PC-9 (cell line): ENCODE results near the gene HSPA12B. TPM values are rescaled to one million over a fixed set of nuclear protein-coding genes. Genes with fewer than 3 reads are reported as not detected.

Experiments
- BruUV-seq: library from RNA; stranded (reverse); fragments of 400-500 nt; replicated peaks from 2 replicates; lab custom pipeline; 2021; lab: Mats Ljungman, UMichigan
- CTCF ChIA-PET: fragments of 300-600 bp; sonication (Branson Sonifier 250); formaldehyde crosslinking; loops from one replicate; lab custom pipeline; 2022; ENCODE audit warnings: antibody characterized with exemption; lab: Charles Lee
- POLR2A ChIA-PET: fragments of 300-600 bp; sonication (Branson Sonifier 250); formaldehyde crosslinking; loops from one replicate; lab custom pipeline; 2022; ENCODE audit warnings: antibody characterized with exemption; ENCODE audit not compliant: unreplicated experiment; lab: Charles Lee
- DNase-seq, 2 experiments: peaks; one replicate each; pipeline versions ENCODE4 v3.0.0 to v3.0.0-alpha.2; 2015 to 2022; ENCODE audit warnings: mixed read lengths in 1 of 2
- H2AFZ ChIP-seq: fragments of 200-600 bp; sonication (generic); 2 replicates; pipeline ENCODE4 v1.8.1; 2017; ENCODE audit warnings: antibody characterized with exemption
- H3F3A ChIP-seq: fragments of 200-600 bp; sonication (generic); 2 replicates; pipeline ENCODE4 v1.8.1; 2017; ENCODE audit warnings: antibody characterized with exemption, mild to moderate bottlenecking, low read depth; ENCODE audit not compliant: insufficient read depth
- H3K27ac ChIP-seq: fragments of 200-600 bp; sonication (generic); 2 replicates; pipeline ENCODE4 v1.6.1; 2016; ENCODE audit warnings: mixed run types
- H3K27me3 ChIP-seq: fragments of 200-600 bp; sonication (generic); 2 replicates; pipeline ENCODE4 v1.6.1; 2016; ENCODE audit warnings: low read depth, mixed run types; ENCODE audit not compliant: insufficient read depth
- H3K36me3 ChIP-seq: fragments of 200-600 bp; sonication (generic); 2 replicates; pipeline ENCODE4 v1.6.1; 2016; ENCODE audit warnings: low read depth, mixed run types
- H3K4me1 ChIP-seq: fragments of 200-600 bp; sonication (generic); replicated peaks from 2 replicates; pipeline ENCODE4 v1.6.1; 2016; ENCODE audit warnings: mixed run types; ENCODE audit not compliant: insufficient read depth
- H3K4me2 ChIP-seq: fragments of 200-600 bp; sonication (generic); 2 replicates; pipeline ENCODE4 v1.6.1; 2017; ENCODE audit warnings: mixed run types
- H3K4me3 ChIP-seq: fragments of 200-600 bp; sonication (generic); 2 replicates; pipeline ENCODE4 v1.6.1; 2016; ENCODE audit warnings: mixed run types
- H3K79me2 ChIP-seq: fragments of 200-600 bp; sonication (generic); 2 replicates; pipeline ENCODE4 v1.6.1; 2017; ENCODE audit warnings: low read depth, mixed run types
- H3K9me2 ChIP-seq: fragments of 200-600 bp; sonication (generic); 2 replicates; pipeline ENCODE4 v1.8.1; 2017; ENCODE audit warnings: mild to moderate bottlenecking; ENCODE audit not compliant: insufficient read depth
- H3K9me3 ChIP-seq: fragments of 200-600 bp; sonication (generic); 2 replicates; pipeline ENCODE4 v1.8.1; 2016; ENCODE audit warnings: low read depth; ENCODE audit not compliant: insufficient read depth
- H4K20me1 ChIP-seq: fragments of 200-600 bp; sonication (generic); 2 replicates; pipeline ENCODE4 v1.8.1; 2017; ENCODE audit not compliant: insufficient read depth
- EZH2 ChIP-seq: fragments of 200-600 bp; sonication (generic); IDR thresholded peaks from 2 replicates; pipeline ENCODE4 v1.8.0; 2017; ENCODE audit warnings: antibody characterized with exemption, low read depth
- intact Hi-C: fragments of 100-400 bp; cut with micrococcal nuclease; formaldehyde crosslinking; loops from one replicate; pipeline ENCODE4 v1.10.0; 2022; ENCODE audit not compliant: unreplicated experiment
- total RNA-seq: library from RNA; stranded (reverse); gene quantifications from 2 replicates; pipeline ENCODE4 v1.2.3, GENCODE V29; 2021
- TF ChIP-seq, protein P1 (sequence below): fragments of 200-600 bp; sonication (generic); conservative IDR thresholded peaks from 2 replicates; pipeline ENCODE4 v1.6.1; 2017; ENCODE audit warnings: mixed run types, antibody characterized with exemption, mild to moderate bottlenecking, moderate library complexity

HSPA12B gene
- total RNA-seq, 1 experiment from 2014 or later = not detected

DNA sequence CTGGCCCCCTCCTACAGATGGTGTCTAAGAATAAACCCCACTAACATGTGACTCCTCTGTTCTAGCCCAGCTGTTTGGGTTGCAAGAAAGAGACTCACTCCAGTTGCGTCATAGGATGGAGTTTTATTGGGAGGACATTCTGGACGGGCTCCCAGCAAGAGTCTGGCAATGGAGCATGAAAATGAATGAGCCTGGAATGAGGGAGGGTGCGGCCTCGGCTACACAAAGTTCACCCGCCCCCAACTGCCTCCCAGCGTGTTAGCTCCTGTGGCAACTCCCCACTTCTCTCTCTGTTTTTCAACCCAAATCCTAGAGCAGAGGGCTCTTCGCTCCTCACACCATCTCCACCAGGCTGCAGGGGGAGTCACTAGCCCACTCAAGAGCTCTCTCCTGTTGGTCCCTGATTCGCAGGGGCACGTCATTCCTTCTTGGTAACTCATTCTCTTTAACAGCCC, 45.6 kb upstream of the HSPA12B start:
- Histone ChIP-seq H3K4me3 (no peak overlapping the region), H3F3A (no peaks in the 10 kb centered on the region), H3K9me2 (no peaks in the 10 kb centered on the region), H2AFZ (no peak overlapping the region), H3K36me3 (no peaks in the 10 kb centered on the region), H3K27me3 (peaks cover 14% of the 10 kb centered on the region; the same call in 1 of the 2 replicates), H3K27ac (no peak overlapping the region), H3K4me2 (no peak overlapping the region), H4K20me1 (no peaks in the 10 kb centered on the region), H3K9me3 (no peaks in the 10 kb centered on the region), H3K79me2 (no peaks in the 10 kb centered on the region), H3K4me1 (no peaks in the 10 kb centered on the region)
- CTCF ChIA-PET = no interaction called here
- DNase-seq = no peak
- intact Hi-C loops = no loop called here
- TF ChIP-seq EZH2 = no peak
- TF ChIP-seq, protein P1, sequence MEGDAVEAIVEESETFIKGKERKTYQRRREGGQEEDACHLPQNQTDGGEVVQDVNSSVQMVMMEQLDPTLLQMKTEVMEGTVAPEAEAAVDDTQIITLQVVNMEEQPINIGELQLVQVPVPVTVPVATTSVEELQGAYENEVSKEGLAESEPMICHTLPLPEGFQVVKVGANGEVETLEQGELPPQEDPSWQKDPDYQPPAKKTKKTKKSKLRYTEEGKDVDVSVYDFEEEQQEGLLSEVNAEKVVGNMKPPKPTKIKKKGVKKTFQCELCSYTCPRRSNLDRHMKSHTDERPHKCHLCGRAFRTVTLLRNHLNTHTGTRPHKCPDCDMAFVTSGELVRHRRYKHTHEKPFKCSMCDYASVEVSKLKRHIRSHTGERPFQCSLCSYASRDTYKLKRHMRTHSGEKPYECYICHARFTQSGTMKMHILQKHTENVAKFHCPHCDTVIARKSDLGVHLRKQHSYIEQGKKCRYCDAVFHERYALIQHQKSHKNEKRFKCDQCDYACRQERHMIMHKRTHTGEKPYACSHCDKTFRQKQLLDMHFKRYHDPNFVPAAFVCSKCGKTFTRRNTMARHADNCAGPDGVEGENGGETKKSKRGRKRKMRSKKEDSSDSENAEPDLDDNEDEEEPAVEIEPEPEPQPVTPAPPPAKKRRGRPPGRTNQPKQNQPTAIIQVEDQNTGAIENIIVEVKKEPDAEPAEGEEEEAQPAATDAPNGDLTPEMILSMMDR = no peak
- POLR2A ChIA-PET = no interaction called here
- BruUV-seq = no TSS peak

DNA sequence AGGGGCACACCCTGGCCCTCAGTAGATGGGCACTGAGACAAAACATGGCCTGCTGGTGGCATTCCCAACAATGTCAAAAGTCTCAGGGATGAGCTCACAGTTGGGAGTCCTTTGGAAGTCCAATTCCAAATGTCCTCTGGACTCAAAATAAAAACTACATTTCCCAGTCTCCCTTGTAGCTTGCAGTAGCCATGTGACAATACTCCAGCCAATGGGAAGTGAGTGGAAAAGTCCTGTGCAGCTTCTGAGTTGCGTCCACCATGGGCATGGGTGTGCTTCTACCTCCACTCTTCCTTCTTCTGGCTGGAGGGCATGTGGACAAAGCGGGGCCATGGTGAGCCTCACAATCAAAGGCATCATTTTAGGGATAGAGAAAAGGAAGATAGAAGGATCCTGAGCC, 44.8 kb upstream of the HSPA12B start:
- Histone ChIP-seq H3K9me2 (no peaks in the 10 kb centered on the region), H3K4me2 (no peak overlapping the region), H3K9me3 (no peaks in the 10 kb centered on the region), H3K79me2 (no peaks in the 10 kb centered on the region), H3K36me3 (no peaks in the 10 kb centered on the region), H3K27ac (no peak overlapping the region), H3K4me1 (no peaks in the 10 kb centered on the region), H3K4me3 (no peak overlapping the region), H2AFZ (no peak overlapping the region), H3F3A (no peaks in the 10 kb centered on the region), H3K27me3 (peaks cover 17% of the 10 kb centered on the region; the same call in 1 of the 2 replicates), H4K20me1 (no peaks in the 10 kb centered on the region)
- CTCF ChIA-PET = no interaction called here
- TF ChIP-seq, protein P1 = no peak
- no peak for TF ChIP-seq EZH2
- BruUV-seq = no TSS peak
- intact Hi-C loops = no loop called here
- POLR2A ChIA-PET = interaction anchor here (0.6 kb wide), 1 partner anchor 411 kb away, joined by 3 read pairs; no protein-coding TSS in a partner anchor
- peak in 1 of 2 experiments; percentile 33 for DNase-seq

DNA sequence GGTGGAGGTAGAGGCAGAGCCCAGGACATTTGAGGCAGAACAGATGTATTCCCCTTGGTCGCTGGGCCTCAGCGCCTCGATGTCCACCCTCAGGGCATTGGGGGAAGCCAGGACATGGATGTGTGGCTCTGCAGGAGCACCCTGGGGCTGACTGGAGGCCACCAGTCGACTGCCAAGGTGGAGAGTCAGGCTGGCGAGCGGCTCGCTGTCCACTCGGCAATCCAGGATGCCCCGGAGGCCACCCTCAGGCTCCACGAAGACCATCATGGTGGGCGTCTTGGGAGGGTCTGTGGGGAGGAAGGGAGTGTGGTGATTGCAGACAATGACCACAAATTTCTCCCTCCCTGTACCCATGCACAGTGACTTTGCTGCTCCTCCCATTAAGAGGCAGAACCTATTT, 42.5 kb upstream of the HSPA12B start:
- Histone ChIP-seq H2AFZ (no peak overlapping the region), H3K27me3 (peaks cover 18% of the 10 kb centered on the region; the same call in 1 of the 2 replicates), H3K4me2 (no peak overlapping the region), H3K9me3 (no peaks in the 10 kb centered on the region), H3K36me3 (no peaks in the 10 kb centered on the region), H3K9me2 (no peaks in the 10 kb centered on the region), H4K20me1 (no peaks in the 10 kb centered on the region), H3K27ac (no peak overlapping the region), H3K4me1 (no peaks in the 10 kb centered on the region), H3K4me3 (no peak overlapping the region), H3F3A (no peaks in the 10 kb centered on the region), H3K79me2 (no peaks in the 10 kb centered on the region)
- no TSS peak for BruUV-seq
- DNase-seq = no peak
- ChIA-PET CTCF (no interaction called here), POLR2A (no interaction called here)
- intact Hi-C loops = no loop called here
- TF ChIP-seq, protein P1 = no peak
- no peak for TF ChIP-seq EZH2
